ENCODE measurements around the gene TRMT44. TPM values are rescaled to one million over a fixed set of nuclear protein-coding genes. Genes with fewer than 3 reads are reported as not detected.
"Not testable (repeated sequence)": the region's sequence is repeated elsewhere in the genome, so short reads cannot be mapped to it uniquely, and the experiment has no call there.

Gene TRMT44
- total RNA-seq, 3 donors from 2014 or later, result 14.0 to 21.7 (median 17.1) TPM

DNA sequence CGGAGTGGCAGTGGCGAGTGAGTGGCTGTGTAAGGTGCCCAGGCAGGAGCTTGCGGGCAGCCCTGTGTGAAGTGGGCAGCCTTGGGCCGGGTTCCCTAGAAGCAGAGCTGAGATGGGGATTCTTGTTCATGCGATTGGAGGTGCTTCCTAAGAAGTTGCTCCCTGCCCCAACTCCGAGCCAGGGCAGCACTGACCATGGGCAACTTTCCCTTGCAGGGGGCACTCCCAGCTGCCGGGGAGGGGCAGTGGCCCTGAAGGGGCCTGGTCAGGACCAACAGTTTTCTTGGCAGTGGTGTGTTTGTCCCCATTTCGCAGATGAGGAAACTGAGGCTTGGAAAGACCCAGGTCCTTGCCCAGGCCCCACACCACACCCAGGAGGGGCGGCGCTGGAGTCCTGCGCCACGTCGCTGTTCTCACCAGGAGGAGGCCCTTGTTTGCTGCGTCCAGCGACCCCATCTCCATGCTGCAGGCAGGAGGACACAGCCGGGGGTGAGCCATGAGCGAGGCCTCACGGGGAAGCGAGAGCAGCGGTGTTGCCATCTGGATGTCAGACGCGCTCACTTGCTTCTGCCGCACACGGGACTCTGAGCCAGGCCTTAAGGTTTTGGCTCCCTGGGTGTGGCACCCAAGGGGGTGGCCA, 68.9 kb downstream of the TRMT44 start:
- ATAC-seq (no peak), DNase-seq (no peak)
- Histone ChIP-seq H3K36me3 (ENCODE audit: low read depth) (no peaks in the 10 kb centered on the region), H3K4me1 (ENCODE audit: low read depth) (no peaks in the 10 kb centered on the region), H3K9me3 (no peaks in the 10 kb centered on the region), H3K4me3 (no peak overlapping the region)
- no peak for TF ChIP-seq CTCF (IDR thresholded peaks at IDR 0.05)
- intact Hi-C loops (cut with DNase I, micrococcal nuclease), result no loop called here

DNA sequence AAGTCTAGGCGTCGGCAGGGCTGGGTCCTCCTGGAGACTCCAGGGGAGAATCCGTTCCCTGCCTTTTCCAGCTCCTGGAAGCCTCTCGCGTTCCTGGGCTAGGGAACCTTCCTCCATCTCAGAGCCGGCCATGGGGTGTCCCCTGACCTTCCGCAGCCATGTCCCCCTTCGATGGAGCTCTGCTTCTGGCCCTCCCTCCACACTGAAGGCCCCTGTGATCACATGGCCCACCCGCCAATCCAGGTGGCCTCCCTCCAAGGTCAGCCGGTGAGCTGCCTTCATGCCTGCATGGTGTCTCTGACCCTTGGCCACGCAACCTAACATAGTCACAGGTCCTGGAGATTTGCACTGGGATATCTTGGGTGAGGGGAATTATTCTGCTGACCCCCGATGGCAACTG, 69.6 kb downstream of the TRMT44 start:
- Histone ChIP-seq H3K36me3 (ENCODE audit: low read depth) (no peaks in the 10 kb centered on the region), H3K9me3 (no peaks in the 10 kb centered on the region), H3K4me1 (ENCODE audit: low read depth) (no peaks in the 10 kb centered on the region), H3K4me3 (no peak overlapping the region)
- DNase-seq (no peak), ATAC-seq (no peak)
- TF ChIP-seq CTCF (IDR thresholded peaks at IDR 0.05), result no peak
- intact Hi-C loops (cut with DNase I, micrococcal nuclease), result no loop called here

DNA sequence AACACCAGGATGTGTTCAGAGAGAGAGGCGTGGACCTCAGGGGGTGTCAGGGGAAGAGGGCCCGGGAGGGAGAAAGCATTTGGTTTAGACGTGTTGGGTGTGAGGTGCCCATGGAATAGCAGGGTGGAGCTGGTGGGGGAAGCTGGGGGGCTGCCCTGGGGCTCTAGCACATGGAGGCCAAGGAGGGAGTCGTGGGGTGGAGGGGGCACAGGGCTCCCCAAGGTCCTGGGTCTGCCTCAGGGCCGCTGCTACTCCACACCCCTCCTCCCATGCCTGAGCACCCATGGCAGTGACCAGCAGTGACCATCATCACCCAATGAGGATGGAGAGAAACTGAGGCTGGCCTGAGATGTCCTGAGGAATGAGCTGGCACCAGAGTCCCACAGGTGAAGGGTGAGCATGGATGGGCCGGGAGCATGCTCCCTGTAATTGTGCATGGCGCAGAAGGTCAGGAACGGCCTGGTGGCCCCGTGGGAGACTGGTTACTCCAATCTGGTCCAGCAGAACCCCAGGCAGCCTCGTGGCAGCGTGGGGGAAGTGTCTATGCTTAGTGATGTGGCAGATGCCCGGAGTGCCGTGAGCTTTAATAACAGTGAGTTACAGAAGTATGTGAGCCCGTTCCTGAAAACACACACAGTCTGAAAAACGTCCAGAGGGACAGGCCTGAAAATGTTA, 70.2 kb downstream of the TRMT44 start:
- ATAC-seq (no peak), DNase-seq (no peak)
- Histone ChIP-seq H3K4me1 (ENCODE audit: low read depth) (no peaks in the 10 kb centered on the region), H3K9me3 (no peaks in the 10 kb centered on the region), H3K36me3 (ENCODE audit: low read depth) (no peaks in the 10 kb centered on the region), H3K4me3 (no peak overlapping the region)
- intact Hi-C loops (cut with DNase I, micrococcal nuclease), result no loop called here
- no peak for TF ChIP-seq CTCF (IDR thresholded peaks at IDR 0.05)

DNA sequence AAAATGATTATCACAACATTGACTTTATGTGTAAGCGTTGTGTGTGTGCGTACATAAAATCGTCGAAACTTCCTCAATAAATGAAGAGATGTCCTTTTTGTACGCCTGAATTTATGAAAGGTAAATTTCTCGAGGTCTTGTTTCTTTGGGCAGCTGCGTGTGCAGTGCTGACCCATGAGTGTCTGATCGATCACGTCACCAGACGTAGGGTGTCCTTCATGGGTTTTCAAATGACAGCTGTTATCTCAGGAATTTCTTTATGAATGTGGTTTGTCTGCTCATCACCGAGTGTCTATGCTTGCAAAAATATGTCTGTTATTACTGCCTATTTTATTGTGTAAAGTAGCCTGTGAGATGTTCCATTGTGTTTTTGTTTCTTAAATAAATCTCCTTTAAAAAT, 71.9 kb downstream of the TRMT44 start:
- Histone ChIP-seq H3K36me3 (ENCODE audit: low read depth) (no peaks in the 10 kb centered on the region), H3K9me3 (no peaks in the 10 kb centered on the region), H3K4me1 (ENCODE audit: low read depth) (no peaks in the 10 kb centered on the region), H3K4me3 (no peak overlapping the region)
- no peak for DNase-seq
- intact Hi-C loops (cut with DNase I, micrococcal nuclease), result no loop called here
- TF ChIP-seq CTCF (IDR thresholded peaks at IDR 0.05), result no peak
- no peak for ATAC-seq

DNA sequence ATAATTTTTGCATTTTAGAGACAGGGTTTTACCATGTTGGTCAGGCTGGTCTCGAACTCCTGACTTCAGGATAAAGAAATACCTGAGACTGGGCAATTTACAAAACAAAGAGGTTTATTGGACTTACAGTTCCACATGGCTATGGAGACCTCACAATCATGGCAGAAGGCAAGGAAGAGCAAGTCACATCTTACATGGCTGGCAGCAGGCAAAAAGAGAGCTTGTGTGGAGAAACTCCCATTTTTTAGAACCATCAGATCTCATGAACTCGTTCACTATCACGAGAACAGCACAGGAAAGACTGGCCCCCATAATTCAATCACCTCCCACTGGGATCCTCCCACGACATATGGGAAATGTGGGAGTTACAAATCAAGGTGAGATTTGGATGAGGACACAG, 72.5 kb downstream of the TRMT44 start:
- ATAC-seq; H3K9me3 ChIP-seq; intact Hi-C loops (cut with DNase I, micrococcal nuclease); H3K4me1 ChIP-seq (ENCODE audit: low read depth); H3K4me3 ChIP-seq; H3K36me3 ChIP-seq (ENCODE audit: low read depth); DNase-seq: not testable (repeated sequence)

- DNase-seq (no peak), ATAC-seq (no peak)
- Histone ChIP-seq H3K36me3 (ENCODE audit: low read depth) (no peaks in the 10 kb centered on the region), H3K4me3 (no peak overlapping the region), H3K9me3 (no peaks in the 10 kb centered on the region), H3K4me1 (ENCODE audit: low read depth) (no peaks in the 10 kb centered on the region)
- intact Hi-C loops (cut with DNase I, micrococcal nuclease), result no loop called here
- no peak for TF ChIP-seq CTCF (IDR thresholded peaks at IDR 0.05)
These were observed 73.4 kb downstream of the TRMT44 start for GRCh38 chr4:8513931-8514330.

All from mucosa of descending colon (tissue), 3 donors.